HepG2 (cell line): ENCODE results near the gene DGCR8. TPM values are rescaled to one million over a fixed set of nuclear protein-coding genes. Genes with fewer than 3 reads are reported as not detected.

Experiments used
- RBAK ChIP-seq: sonication (generic); formaldehyde crosslinking; IDR thresholded peaks from 2 replicates; pipeline ENCODE4 v1.5.1; 2020; ENCODE audit warnings: mild to moderate bottlenecking, missing genetic modification reagents
- ZBTB37 ChIP-seq: sonication (generic); formaldehyde crosslinking; IDR thresholded peaks from 2 replicates; pipeline ENCODE4 v1.4.0; 2020; ENCODE audit warnings: mild to moderate bottlenecking, missing genetic modification reagents
- ZNF180 ChIP-seq: sonication (generic); formaldehyde crosslinking; IDR thresholded peaks from 2 replicates; pipeline ENCODE4 v1.4.0; 2020; ENCODE audit warnings: low read depth, missing genetic modification reagents, borderline replicate concordance
- ZNF496 ChIP-seq: sonication (generic); formaldehyde crosslinking; IDR thresholded peaks from 2 replicates; pipeline ENCODE4 v1.8.1; 2023; ENCODE audit warnings: mild to moderate bottlenecking, moderate library complexity, missing genetic modification reagents; ENCODE audit not compliant: insufficient replicate concordance
- ZNF672 ChIP-seq: sonication (generic); formaldehyde crosslinking; IDR thresholded peaks from 2 replicates; pipeline ENCODE4 v1.8.1; 2022; ENCODE audit warnings: missing genetic modification reagents
- ZSCAN30 ChIP-seq: sonication (generic); formaldehyde crosslinking; IDR thresholded peaks from 2 replicates; pipeline ENCODE4 v1.5.0; 2020; ENCODE audit warnings: mild to moderate bottlenecking, missing genetic modification reagents
- polyA plus RNA-seq, 8 experiments: library from polyadenylated mRNA; depleted of rRNA in 3 of 8; stranded (reverse) in 7 of 8; unstranded in 1 of 8; fragments of >200 nt; fragmentation: Illumina TruSeq in 4 of 8; extraction: Trizol in 4 of 8; gene quantifications; 2 replicates each; pipeline versions ENCODE4 v1.2.1 to v1.2.3, GENCODE V29; 2011 to 2016; ENCODE audit warnings: low read depth in 4 of 8, missing spikeins in 1 of 8, mixed read lengths in 1 of 8; ENCODE audit not compliant: insufficient read depth in 1 of 8
- total RNA-seq, 5 experiments: library from RNA; depleted of rRNA; stranded (reverse); fragments of >200 nt; fragmentation: Illumina TruSeq; extraction: Trizol; gene quantifications; 2 replicates each; pipeline ENCODE4 v1.2.3, GENCODE V29; 2016; ENCODE audit warnings: low read depth in 1 of 5
- TF ChIP-seq, protein P1 (sequence below): IDR thresholded peaks from 2 replicates; pipeline ENCODE4 v1.4.0; 2020; ENCODE audit warnings: mild to moderate bottlenecking, missing genetic modification reagents

Gene DGCR8
- total and polyA plus RNA-seq, 2 of the 13 experiments (the other 11 are each of a cell fraction or from before 2014, with no cell fraction given) = 10.2 to 23.2 TPM

GRCh38 chr22:20096574-20097420, 16.8 kb downstream of the DGCR8 start (continued):
- TF ChIP-seq ZSCAN30 (CRISPR knock-in tag) (no peak), ZNF496 (CRISPR knock-in tag) (no peak), ZBTB37 (no peak), ZNF180 (CRISPR knock-in tag) (no peak), RBAK (no peak), ZNF672 (CRISPR knock-in tag) (no peak)
- TF ChIP-seq, protein P1, sequence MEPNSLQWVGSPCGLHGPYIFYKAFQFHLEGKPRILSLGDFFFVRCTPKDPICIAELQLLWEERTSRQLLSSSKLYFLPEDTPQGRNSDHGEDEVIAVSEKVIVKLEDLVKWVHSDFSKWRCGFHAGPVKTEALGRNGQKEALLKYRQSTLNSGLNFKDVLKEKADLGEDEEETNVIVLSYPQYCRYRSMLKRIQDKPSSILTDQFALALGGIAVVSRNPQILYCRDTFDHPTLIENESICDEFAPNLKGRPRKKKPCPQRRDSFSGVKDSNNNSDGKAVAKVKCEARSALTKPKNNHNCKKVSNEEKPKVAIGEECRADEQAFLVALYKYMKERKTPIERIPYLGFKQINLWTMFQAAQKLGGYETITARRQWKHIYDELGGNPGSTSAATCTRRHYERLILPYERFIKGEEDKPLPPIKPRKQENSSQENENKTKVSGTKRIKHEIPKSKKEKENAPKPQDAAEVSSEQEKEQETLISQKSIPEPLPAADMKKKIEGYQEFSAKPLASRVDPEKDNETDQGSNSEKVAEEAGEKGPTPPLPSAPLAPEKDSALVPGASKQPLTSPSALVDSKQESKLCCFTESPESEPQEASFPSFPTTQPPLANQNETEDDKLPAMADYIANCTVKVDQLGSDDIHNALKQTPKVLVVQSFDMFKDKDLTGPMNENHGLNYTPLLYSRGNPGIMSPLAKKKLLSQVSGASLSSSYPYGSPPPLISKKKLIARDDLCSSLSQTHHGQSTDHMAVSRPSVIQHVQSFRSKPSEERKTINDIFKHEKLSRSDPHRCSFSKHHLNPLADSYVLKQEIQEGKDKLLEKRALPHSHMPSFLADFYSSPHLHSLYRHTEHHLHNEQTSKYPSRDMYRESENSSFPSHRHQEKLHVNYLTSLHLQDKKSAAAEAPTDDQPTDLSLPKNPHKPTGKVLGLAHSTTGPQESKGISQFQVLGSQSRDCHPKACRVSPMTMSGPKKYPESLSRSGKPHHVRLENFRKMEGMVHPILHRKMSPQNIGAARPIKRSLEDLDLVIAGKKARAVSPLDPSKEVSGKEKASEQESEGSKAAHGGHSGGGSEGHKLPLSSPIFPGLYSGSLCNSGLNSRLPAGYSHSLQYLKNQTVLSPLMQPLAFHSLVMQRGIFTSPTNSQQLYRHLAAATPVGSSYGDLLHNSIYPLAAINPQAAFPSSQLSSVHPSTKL (CRISPR knock-in tag) = no peak
- TF ChIP-seq, all 625 proteins: peak for 0
